Choroid plexus epithelial cell (primary cell): ENCODE results near the gene RIT2.

Experiments used
- DNase-seq: peaks from one replicate; pipeline ENCODE4 v3.0.0-alpha.2; 2010; ENCODE audit warnings: low read depth
- H3K4me3 ChIP-seq: 2 replicates; pipeline ENCODE4 v1.5.1; 2011; ENCODE audit warnings: low read depth, mild to moderate bottlenecking, control low read depth, low read length, moderate library complexity
- TF ChIP-seq, protein P1 (sequence below): conservative IDR thresholded peaks from 2 replicates; pipeline ENCODE4 v1.5.1; 2011; ENCODE audit warnings: low read depth, mild to moderate bottlenecking, control low read depth, inconsistent platforms, low read length, moderate library complexity

The RIT2 gene

DNA sequence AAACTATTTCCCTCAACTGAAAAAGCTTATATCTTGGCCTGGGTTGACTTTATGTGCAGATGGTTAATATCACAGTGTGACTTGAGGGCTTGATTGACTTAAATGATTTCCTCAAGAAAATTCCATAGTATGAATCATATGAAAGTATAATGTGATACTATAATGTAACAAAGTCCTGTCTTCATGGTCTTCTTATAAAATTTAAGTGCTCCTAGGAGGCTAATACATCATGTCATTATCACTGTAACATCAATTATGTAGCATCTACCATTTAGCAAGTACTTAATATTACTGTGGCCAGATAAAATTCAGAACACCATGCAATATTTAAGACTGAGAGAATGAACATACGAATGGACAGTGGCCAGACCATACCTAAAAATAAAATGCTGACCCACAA lies 276.1 kb downstream of the RIT2 start:
- DNase-seq, result no peak
- no peak overlapping the region for H3K4me3 ChIP-seq
- TF ChIP-seq, protein P1, sequence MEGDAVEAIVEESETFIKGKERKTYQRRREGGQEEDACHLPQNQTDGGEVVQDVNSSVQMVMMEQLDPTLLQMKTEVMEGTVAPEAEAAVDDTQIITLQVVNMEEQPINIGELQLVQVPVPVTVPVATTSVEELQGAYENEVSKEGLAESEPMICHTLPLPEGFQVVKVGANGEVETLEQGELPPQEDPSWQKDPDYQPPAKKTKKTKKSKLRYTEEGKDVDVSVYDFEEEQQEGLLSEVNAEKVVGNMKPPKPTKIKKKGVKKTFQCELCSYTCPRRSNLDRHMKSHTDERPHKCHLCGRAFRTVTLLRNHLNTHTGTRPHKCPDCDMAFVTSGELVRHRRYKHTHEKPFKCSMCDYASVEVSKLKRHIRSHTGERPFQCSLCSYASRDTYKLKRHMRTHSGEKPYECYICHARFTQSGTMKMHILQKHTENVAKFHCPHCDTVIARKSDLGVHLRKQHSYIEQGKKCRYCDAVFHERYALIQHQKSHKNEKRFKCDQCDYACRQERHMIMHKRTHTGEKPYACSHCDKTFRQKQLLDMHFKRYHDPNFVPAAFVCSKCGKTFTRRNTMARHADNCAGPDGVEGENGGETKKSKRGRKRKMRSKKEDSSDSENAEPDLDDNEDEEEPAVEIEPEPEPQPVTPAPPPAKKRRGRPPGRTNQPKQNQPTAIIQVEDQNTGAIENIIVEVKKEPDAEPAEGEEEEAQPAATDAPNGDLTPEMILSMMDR, result no peak

DNA sequence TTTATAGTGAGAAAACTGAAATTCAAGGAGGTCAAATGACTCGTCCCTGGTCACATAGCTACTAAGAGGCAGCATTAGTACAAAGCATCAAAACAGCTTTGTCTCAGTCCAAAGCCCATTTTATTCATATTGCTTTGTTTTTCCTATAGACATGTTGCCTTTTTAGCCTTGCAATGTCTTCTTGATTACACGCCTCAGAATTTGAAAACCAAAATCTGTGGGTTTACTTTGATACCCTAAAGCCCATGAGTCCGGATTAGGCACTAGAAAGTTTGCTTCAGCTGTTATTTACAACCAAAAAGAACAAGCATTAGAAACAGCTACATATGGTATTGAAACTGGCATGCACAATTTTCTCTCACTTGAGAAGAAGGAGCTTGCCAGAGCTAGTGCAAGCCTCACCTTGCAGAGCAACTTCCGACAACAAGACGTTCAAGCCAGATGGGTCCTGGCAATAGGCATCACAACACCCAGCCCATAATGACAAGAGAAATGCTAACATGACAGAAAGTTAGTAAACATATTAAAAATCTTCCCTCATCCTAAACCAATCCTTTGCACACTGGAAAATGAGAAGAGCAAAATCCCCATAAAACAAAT lies 276.8 kb downstream of the RIT2 start:
- TF ChIP-seq, protein P1, result no peak
- no peak for DNase-seq
- no peak overlapping the region for H3K4me3 ChIP-seq

DNA sequence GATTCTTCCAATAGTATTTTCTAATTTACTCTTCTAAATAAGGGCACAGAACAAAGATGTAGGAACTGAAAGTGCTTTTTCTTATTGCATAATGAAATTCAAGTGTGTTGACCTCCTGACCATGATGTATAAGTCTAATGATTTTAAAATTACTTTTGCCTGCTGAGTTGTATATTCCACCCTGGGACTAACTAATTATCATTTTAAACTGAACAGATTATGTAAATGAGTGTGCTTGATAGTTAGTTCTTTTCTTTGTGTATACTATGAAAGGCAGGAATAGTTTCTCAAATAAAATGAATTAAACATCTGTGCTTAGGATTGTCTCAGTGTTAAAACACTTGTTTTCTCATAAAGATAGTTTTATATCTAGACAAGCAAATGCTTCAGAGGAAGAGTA lies 284.5 kb downstream of the RIT2 start:
- no peak overlapping the region for H3K4me3 ChIP-seq
- no peak for DNase-seq
- TF ChIP-seq, protein P1, result no peak

DNA sequence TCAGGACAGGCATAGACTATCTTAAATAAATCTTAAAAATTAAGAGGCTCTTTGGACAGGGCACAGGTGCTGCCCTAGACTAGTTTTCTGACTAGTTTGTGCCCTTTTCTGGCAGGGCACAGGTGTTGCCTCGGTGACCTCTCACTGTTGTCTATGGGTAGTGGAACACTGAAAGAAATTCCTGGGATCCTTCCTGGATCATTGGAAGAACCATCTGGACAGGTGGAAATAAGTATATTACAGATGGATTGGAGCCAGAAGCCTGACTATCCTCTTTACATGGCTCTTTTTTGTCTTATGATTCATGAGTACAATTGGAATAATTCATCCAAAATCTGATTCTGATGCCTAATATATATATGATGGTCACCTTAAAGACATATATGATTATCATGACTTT lies 286.6 kb downstream of the RIT2 start:
- TF ChIP-seq, protein P1, result no peak
- H3K4me3 ChIP-seq, result no peak overlapping the region
- no peak for DNase-seq

DNA sequence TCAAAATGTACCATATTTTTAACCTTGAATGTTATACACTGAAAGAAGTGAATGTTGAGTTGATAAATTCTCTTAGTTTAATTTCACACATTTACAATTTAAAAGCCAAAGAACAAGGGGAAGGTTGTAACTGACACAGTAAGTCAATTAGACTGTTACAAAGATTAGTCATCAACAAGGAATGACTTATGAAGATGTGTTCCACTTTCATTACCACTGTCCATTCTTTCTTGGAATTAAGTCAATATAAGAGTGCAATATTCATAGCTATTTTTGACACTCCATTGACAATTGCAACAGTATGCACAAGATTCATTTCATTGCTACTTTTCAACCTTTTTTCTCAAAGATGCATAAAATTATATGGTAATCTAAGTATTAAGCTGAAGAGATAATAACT lies 291.3 kb downstream of the RIT2 start:
- no peak for DNase-seq
- no peak overlapping the region for H3K4me3 ChIP-seq
- TF ChIP-seq, protein P1, result no peak

DNA sequence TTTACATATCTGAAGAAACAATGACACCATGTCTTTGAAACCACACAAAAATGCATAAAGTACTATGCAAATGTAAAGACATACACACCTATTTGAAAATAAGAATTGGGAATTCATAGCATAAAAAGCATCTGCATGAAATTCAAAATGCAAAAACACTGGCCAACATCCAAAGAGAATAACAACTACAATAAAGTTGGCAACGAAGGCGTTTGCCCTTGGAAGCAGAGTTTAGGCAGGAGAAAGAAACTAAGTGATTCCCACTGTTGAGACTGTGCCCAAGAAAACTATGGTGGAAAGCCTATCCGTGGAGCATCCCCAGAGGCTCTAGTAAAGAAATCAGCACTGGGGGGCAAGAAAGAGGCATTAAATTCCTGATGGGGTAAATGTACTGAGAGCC lies 292.8 kb downstream of the RIT2 start:
- no peak for DNase-seq
- TF ChIP-seq, protein P1, result no peak
- no peak overlapping the region for H3K4me3 ChIP-seq

DNA sequence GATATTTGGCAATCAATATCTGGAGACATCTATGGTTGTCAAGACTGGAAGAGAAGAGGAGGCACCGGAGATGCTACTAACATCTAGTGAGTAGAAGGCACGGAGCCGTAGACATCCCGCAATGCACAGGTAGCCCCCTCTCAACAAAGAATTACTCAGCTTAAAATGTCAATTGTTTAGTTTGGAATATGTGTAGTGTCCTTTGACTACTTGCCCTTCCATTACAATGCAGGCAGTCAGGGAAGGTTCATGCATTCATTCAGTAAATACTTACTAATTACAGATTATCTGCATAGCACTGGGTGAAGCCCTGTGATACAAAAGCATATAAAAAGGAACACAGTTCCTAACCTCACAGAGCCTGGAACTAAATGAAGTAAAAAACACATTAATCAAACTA lies 294.0 kb downstream of the RIT2 start:
- no peak overlapping the region for H3K4me3 ChIP-seq
- no peak for DNase-seq
- TF ChIP-seq, protein P1, result no peak
